MCF 10A (cell line): ENCODE data around the gene SOCS4. TPM values are rescaled to one million over a fixed set of nuclear protein-coding genes. Genes with fewer than 3 reads are reported as not detected.

Source experiments
- BruUV-seq: library from RNA; stranded (reverse); fragments of 400-500 nt; replicated peaks from 2 replicates; lab custom pipeline; 2021; lab: Mats Ljungman, UMichigan
- CTCF ChIA-PET: fragments of 300-600 bp; sonication (Branson Sonifier 250); formaldehyde crosslinking; extraction: SDS; loops from one replicate; lab custom pipeline; 2021; ENCODE audit warnings: antibody characterized with exemption, inconsistent platforms; lab: Yijun Ruan, JAX
- POLR2A ChIA-PET: fragments of 300-600, 350-650 bp; sonication (Branson Sonifier 250); formaldehyde crosslinking; extraction: SDS; loops from one replicate; lab custom pipeline; 2020; ENCODE audit warnings: antibody characterized with exemption, inconsistent platforms; lab: Yijun Ruan, JAX
- DNase-seq: peaks from one replicate; pipeline ENCODE4 v3.0.0-alpha.2; 2018; ENCODE audit not compliant: unreplicated experiment
- H3K27ac Mint-ChIP-seq: one replicate; pipeline ENCODE4 v1.8.0; 2022; ENCODE audit warnings: mild to moderate bottlenecking, low read depth, mixed read lengths; ENCODE audit not compliant: unreplicated experiment
- H3K27me3 Mint-ChIP-seq: one replicate; pipeline ENCODE4 v1.8.0; 2022; ENCODE audit warnings: mixed read lengths; ENCODE audit not compliant: insufficient read depth, unreplicated experiment
- H3K36me3 Mint-ChIP-seq: one replicate; pipeline ENCODE4 v1.8.0; 2022; ENCODE audit warnings: mild to moderate bottlenecking, moderate library complexity, mixed read lengths; ENCODE audit not compliant: insufficient read depth, unreplicated experiment
- H3K4me1 Mint-ChIP-seq: one replicate; pipeline ENCODE4 v1.8.0; 2022; ENCODE audit warnings: mixed read lengths; ENCODE audit not compliant: insufficient read depth, unreplicated experiment
- H3K4me3 Mint-ChIP-seq: one replicate; pipeline ENCODE4 v1.8.0; 2022; ENCODE audit warnings: mild to moderate bottlenecking, moderate library complexity, mixed read lengths; ENCODE audit not compliant: unreplicated experiment
- H3K9me3 Mint-ChIP-seq: one replicate; pipeline ENCODE4 v1.8.0; 2022; ENCODE audit warnings: mixed read lengths; ENCODE audit not compliant: unreplicated experiment
- intact Hi-C: fragments of 100-400 bp; cut with micrococcal nuclease; formaldehyde crosslinking; loops from 2 replicates; pipeline ENCODE4 v1.14.1; 2022
- total RNA-seq: library from RNA; stranded (reverse); gene quantifications from 2 replicates; pipeline ENCODE4 v1.2.3, GENCODE V29; 2022
- TF ChIP-seq, protein P1 (sequence below): fragments of 200-600 bp; IDR thresholded peaks from one replicate; pipeline ENCODE4 v1.8.0; 2022; ENCODE audit warnings: antibody characterized with exemption, mild to moderate bottlenecking; ENCODE audit not compliant: unreplicated experiment

SOCS4 gene
- total RNA-seq, 1 experiment from 2014 or later, result 29.6 TPM

DNA sequence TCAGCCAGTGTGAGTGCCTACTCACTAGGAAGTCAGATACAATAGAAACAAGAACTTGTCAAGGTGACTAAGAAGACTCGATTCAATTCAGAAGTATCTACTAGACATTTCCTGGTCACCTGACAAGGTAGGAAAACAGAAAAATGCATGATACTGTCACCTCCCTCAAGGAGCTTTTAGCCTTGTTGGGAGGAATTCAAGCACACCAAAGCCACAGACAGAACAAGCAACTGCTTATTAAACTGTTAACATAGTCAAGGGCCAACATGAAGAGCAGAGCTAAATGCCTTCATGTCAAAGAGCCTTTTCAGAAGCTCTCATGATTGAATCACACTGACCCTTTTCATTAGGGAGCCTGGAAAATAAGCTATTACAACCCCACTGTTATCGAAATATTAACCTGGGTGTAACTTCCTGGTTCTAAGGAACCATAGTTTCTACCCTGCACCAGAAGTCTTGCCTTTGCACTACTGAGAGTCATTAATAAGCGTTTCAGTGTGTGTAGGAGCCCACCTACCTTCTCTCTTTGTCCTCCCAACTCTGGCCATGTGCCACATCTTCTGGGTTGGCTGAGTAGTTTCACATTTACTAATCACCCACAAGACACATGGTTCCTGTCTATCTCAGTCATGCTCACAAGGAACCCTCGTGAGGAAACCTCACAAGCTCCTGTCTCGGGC is 71.0 kb downstream of the SOCS4 start:
- Mint-ChIP-seq H3K27ac (peak overlapping the region; percentile 47), H3K9me3 (no peaks in the 10 kb centered on the region), H3K36me3 (peaks cover 7% of the 10 kb centered on the region), H3K4me3 (no peak overlapping the region), H3K27me3 (no peaks in the 10 kb centered on the region), H3K4me1 (peaks cover 28% of the 10 kb centered on the region)
- ChIA-PET POLR2A (interaction anchor here (0.9 to 9.0 kb wide), 5 partner anchors 10 to 50 kb away, joined by 3 to 140 read pairs (median 14); partner anchors contain the start of gene LGALS3), CTCF (interaction anchor here (1.7 to 3.7 kb wide), 2 partner anchors 8 to 62 kb away, joined by 14 to 15 read pairs; no protein-coding TSS in a partner anchor)
- BruUV-seq, result no TSS peak
- TF ChIP-seq, protein P1, sequence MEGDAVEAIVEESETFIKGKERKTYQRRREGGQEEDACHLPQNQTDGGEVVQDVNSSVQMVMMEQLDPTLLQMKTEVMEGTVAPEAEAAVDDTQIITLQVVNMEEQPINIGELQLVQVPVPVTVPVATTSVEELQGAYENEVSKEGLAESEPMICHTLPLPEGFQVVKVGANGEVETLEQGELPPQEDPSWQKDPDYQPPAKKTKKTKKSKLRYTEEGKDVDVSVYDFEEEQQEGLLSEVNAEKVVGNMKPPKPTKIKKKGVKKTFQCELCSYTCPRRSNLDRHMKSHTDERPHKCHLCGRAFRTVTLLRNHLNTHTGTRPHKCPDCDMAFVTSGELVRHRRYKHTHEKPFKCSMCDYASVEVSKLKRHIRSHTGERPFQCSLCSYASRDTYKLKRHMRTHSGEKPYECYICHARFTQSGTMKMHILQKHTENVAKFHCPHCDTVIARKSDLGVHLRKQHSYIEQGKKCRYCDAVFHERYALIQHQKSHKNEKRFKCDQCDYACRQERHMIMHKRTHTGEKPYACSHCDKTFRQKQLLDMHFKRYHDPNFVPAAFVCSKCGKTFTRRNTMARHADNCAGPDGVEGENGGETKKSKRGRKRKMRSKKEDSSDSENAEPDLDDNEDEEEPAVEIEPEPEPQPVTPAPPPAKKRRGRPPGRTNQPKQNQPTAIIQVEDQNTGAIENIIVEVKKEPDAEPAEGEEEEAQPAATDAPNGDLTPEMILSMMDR, result no peak
- no peak for DNase-seq
- intact Hi-C loops, result no loop called here

DNA sequence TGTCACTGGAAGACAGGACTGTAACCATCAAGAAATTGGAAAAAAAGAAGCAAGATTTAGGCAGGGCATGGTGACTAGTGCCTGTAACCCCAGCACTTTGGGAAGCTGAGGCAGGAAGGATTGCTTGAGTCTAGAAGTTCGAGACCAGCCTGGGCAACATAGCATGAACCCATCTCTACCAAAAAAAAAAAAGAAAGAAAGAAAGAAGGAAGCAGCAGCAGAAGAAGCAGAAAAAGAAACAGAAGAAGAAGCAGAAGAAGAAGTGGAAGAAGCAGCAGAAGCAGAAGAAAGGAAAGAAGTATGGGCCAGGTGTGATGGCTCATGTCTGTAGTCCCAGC is 71.5 kb downstream of the SOCS4 start:
- ChIA-PET CTCF (interaction anchor here (0.5 to 3.7 kb wide), 3 partner anchors 9 to 62 kb away, joined by 3 to 15 read pairs (median 14); no protein-coding TSS in a partner anchor), POLR2A (interaction anchor here (0.9 to 9.0 kb wide), 7 partner anchors 9 to 49 kb away, joined by 3 to 140 read pairs (median 10); partner anchors contain the start of genes LGALS3 and MAPK1IP1L)
- no peak for DNase-seq
- TF ChIP-seq, protein P1, result no peak
- no peaks in the 10 kb centered on the region for H3K27me3 Mint-ChIP-seq
- intact Hi-C loops, result no loop called here
- peaks cover 30% of the 10 kb centered on the region for H3K4me1 Mint-ChIP-seq
- no peak overlapping the region for H3K4me3 Mint-ChIP-seq
- BruUV-seq, result no TSS peak
- H3K9me3 Mint-ChIP-seq, result no peaks in the 10 kb centered on the region
- H3K36me3 Mint-ChIP-seq, result peaks cover 7% of the 10 kb centered on the region
- peak overlapping the region; percentile 47 for H3K27ac Mint-ChIP-seq

Other genes starting within 250 kb of the SOCS4 start
- gene GCH1, start 124.4 kb upstream of the SOCS4 start, total RNA-seq, result 7.1 and 8.6 TPM in 2 replicates
- gene WDHD1, start 137 bp upstream of the SOCS4 start, total RNA-seq, result 5.8 and 6.5 TPM in 2 replicates
- 118 and 123 TPM in 2 replicates for gene MAPK1IP1L, start 24.4 kb downstream of the SOCS4 start, total RNA-seq
- gene LGALS3, start 102.0 kb downstream of the SOCS4 start, total RNA-seq, result 154 and 178 TPM in 2 replicates
- gene DLGAP5, start 164.3 kb downstream of the SOCS4 start, total RNA-seq, result 13.4 and 17.6 TPM in 2 replicates
- gene FBXO34, start 244.2 kb downstream of the SOCS4 start, total RNA-seq, result 12.0 and 13.7 TPM in 2 replicates